PFSK-1 (cell line): ENCODE results near the gene ALDH18A1.

ENCODE experiments used
- POLR2AphosphoS5 ChIP-seq: IDR thresholded peaks from 2 replicates; pipeline ENCODE4 v1.6.1; 2012; ENCODE audit warnings: low read depth, mild to moderate bottlenecking, control low read depth, low read length, moderate library complexity
- TAF1 ChIP-seq: IDR thresholded peaks from 2 replicates; pipeline ENCODE4 v1.6.1; 2012; ENCODE audit warnings: low read length, control low read depth, borderline replicate concordance; ENCODE audit not compliant: insufficient read depth
- TF ChIP-seq, protein P1 (sequence below), 2 experiments: IDR thresholded peaks; 2 replicates each; pipeline versions ENCODE4 v1.6.1 to v1.8.0; 2011 to 2012; ENCODE audit warnings: low read depth in 2 of 2, low read length in 2 of 2, control low read depth in 1 of 2, inconsistent platforms in 1 of 2, mild to moderate bottlenecking in 1 of 2, moderate library complexity in 1 of 2; ENCODE audit not compliant: insufficient read depth in 1 of 2

DNA sequence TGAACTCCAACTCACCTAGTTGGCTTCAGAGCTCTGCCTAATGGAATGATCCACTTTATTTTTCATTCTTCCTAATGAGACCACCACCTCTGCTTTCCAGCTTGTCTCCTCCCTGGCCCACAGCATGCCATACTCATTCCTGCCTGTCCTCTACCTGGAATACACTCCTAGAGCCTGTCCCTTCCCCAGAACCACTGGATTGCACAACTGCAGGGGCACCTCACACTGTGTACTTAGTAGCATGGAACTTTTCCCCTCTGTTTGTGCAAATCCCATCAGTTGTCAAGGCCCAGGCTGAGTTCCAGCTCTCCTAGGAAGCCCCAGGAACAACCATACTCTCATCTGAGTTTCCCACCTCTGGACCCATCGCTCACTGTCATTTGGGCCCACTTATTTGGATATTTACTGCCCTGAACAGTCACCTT lies 15.6 kb downstream of the ALDH18A1 start:
- TF ChIP-seq POLR2AphosphoS5 (no peak), TAF1 (no peak)
- TF ChIP-seq, protein P1, sequence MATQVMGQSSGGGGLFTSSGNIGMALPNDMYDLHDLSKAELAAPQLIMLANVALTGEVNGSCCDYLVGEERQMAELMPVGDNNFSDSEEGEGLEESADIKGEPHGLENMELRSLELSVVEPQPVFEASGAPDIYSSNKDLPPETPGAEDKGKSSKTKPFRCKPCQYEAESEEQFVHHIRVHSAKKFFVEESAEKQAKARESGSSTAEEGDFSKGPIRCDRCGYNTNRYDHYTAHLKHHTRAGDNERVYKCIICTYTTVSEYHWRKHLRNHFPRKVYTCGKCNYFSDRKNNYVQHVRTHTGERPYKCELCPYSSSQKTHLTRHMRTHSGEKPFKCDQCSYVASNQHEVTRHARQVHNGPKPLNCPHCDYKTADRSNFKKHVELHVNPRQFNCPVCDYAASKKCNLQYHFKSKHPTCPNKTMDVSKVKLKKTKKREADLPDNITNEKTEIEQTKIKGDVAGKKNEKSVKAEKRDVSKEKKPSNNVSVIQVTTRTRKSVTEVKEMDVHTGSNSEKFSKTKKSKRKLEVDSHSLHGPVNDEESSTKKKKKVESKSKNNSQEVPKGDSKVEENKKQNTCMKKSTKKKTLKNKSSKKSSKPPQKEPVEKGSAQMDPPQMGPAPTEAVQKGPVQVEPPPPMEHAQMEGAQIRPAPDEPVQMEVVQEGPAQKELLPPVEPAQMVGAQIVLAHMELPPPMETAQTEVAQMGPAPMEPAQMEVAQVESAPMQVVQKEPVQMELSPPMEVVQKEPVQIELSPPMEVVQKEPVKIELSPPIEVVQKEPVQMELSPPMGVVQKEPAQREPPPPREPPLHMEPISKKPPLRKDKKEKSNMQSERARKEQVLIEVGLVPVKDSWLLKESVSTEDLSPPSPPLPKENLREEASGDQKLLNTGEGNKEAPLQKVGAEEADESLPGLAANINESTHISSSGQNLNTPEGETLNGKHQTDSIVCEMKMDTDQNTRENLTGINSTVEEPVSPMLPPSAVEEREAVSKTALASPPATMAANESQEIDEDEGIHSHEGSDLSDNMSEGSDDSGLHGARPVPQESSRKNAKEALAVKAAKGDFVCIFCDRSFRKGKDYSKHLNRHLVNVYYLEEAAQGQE (IDR thresholded peaks at IDR 0.05; ENCODE audit: insufficient read depth in 1 of 2, low read depth in 2 of 2, low read length in 2 of 2) = no peak
